Measurements from ENCODE around the gene ORMDL2.
"Not testable (repeated sequence)": the region's sequence is repeated elsewhere in the genome, so short reads cannot be mapped to it uniquely, and the experiment has no call there.

The ORMDL2 gene

GRCh38 chr12:55861871-55862270, 44.0 kb downstream of the ORMDL2 start:
- no peak for DNase-seq

DNA sequence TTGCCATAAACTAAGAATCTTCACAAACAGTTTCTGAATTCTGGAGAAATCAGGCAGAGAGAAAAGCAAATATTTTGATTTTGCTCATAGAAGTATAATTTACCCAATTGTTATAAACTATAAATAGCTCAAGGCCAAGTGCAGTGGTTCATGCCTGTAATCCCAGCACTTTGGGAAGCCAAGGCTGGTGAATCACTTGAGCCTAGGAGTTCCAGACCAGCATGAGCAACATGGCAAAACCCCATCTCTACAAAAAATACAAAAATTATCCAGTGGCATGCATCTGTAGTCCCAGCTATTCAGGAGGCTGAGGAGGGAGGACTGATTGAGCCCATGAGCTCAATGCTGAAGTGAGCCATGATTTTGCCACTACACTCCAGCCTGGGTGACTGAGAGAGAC, 44.4 kb downstream of the ORMDL2 start:
- DNase-seq: no peak

- not testable (repeated sequence) for DNase-seq
Measured at GRCh38 chr12:55862931-55863330, 45.1 kb downstream of the ORMDL2 start.

DNA sequence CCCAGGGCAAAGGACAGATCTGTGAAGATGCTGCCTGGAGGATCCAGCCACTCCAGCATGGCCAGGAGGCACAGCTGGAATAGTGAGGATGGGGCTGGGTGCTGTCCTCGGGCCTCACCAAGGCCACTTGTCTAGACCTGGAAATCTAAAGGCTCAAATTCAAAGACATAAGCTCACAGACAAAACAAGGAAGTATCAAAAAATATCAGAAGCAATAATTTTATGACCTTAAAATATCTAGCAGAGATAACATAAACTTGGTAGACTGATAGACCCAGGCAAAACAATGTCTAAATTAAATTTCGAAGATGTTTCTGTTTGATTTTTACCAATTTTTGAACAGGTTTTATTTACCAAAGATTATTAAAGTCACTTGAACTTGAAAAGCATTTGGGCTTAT, 47.5 kb downstream of the ORMDL2 start:
- no peak for DNase-seq

DNA sequence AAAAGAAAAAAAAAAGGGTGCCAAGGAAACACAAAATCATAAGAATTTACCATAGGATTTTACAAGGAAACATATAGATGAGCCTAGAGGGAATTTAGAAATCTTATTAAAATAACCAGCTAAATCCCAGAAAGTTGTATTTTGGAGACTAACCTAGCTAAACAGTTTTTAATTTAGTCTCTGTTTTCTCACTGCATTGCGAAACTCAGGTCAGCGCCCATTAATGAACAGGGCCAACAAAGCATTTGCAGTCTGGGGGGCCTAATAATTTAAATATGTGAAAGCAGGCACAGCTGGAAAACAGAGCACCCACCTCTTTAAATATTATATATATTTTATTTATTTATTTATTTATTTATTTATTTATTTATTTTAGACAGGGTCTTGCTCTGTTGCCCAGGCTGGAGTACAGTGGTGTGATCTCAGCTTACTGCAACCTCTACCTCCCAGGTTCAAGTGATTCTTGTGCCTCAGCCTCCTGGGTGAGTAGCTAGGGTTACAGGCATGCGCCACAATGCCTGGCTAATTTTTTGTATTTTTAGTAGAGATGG, 48.7 kb downstream of the ORMDL2 start:
- DNase-seq: not testable (repeated sequence)
